Activated T-helper 1 cell treated with anti-CD3 and anti-CD28 coated beads, Interleukin-2, amount 50 U/mL, for 16 hours (primary cell): ENCODE results near the gene C19orf73.

Experiments used
- DNase-seq, 2 donors: peaks; one replicate each; pipeline ENCODE4 v3.0.0-alpha.2; 2020; ENCODE audit warnings: low read depth in 1 of 2, low spot score in 1 of 2

The C19orf73 gene

GRCh38 chr19:49118565-49119410, at the start of gene C19orf73:
Gene C19orf73 (minus strand): TSS chr19:49119143. CDS start chr19:49119022, 121 bp downstream.
- DNase-seq = peak; percentile 90 to 95

- no peak for DNase-seq
Observed at GRCh38 chr19:49168421-49168820, 49.5 kb upstream of the C19orf73 start.

- no peak for DNase-seq
Observed at GRCh38 chr19:49167857-49168409, 49.0 kb upstream of the C19orf73 start.

GRCh38 chr19:49165865-49166301, 46.9 kb upstream of the C19orf73 start:
- no peak for DNase-seq

- DNase-seq = no peak
Observed at GRCh38 chr19:49165111-49165750, 46.3 kb upstream of the C19orf73 start.

- no peak for DNase-seq
Observed at GRCh38 chr19:49161987-49162386, 43.0 kb upstream of the C19orf73 start.

GRCh38 chr19:49160450-49161189, 41.7 kb upstream of the C19orf73 start:
- no peak for DNase-seq

GRCh38 chr19:49157445-49158224, 38.7 kb upstream of the C19orf73 start, which contains the start of gene TRPM4:
Gene TRPM4 (plus strand): TSS chr19:49157792. CDS start chr19:49157867, 75 bp downstream.
- no peak for DNase-seq

GRCh38 chr19:49155820-49156346, 36.9 kb upstream of the C19orf73 start:
- no peak for DNase-seq

GRCh38 chr19:49155005-49155819, 36.3 kb upstream of the C19orf73 start, which contains the start of gene HRC:
Gene HRC (minus strand): TSS chr19:49155396. CDS start chr19:49155237, 159 bp downstream.
- DNase-seq = no peak

- no peak for DNase-seq
Observed at GRCh38 chr19:49154279-49154678, 35.3 kb upstream of the C19orf73 start.

GRCh38 chr19:49153167-49153809, 34.3 kb upstream of the C19orf73 start:
- DNase-seq = no peak

- no peak for DNase-seq
Observed at GRCh38 chr19:49152119-49152550, 33.2 kb upstream of the C19orf73 start.

GRCh38 chr19:49151267-49152118, 32.5 kb upstream of the C19orf73 start:
- DNase-seq = no peak

- DNase-seq = no peak
Observed at GRCh38 chr19:49150944-49151243, 32.0 kb upstream of the C19orf73 start.

- DNase-seq = no peak
Observed at GRCh38 chr19:49150106-49150943, 31.4 kb upstream of the C19orf73 start.

- no peak for DNase-seq
Observed at GRCh38 chr19:49149652-49150105, 30.7 kb upstream of the C19orf73 start.
